ENCODE measurements around the gene PYDC2.

PYDC2 gene

DNA sequence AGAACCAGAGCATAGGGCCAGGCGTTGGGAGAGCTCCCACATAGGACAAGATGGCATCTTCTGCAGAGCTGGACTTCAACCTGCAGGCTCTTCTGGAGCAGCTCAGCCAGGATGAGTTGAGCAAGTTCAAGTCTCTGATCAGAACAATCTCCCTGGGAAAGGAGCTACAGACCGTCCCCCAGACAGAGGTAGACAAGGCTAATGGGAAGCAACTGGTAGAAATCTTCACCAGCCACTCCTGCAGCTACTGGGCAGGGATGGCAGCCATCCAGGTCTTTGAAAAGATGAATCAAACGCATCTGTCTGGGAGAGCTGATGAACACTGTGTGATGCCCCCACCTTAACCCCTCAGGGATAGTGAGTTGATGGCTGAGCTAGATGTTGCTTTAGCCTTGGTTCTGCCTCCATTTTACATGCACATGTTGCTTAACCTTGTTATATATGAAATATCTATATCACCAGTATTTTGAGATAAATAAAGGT, at the start of gene PYDC2:
PYDC2 (plus strand) TSS at position 51 of the 483 bp plus-strand sequence; CDS start at position 51, 0 bp downstream.
- no peak for DNase-seq (ENCODE audit: low read depth)

DNA sequence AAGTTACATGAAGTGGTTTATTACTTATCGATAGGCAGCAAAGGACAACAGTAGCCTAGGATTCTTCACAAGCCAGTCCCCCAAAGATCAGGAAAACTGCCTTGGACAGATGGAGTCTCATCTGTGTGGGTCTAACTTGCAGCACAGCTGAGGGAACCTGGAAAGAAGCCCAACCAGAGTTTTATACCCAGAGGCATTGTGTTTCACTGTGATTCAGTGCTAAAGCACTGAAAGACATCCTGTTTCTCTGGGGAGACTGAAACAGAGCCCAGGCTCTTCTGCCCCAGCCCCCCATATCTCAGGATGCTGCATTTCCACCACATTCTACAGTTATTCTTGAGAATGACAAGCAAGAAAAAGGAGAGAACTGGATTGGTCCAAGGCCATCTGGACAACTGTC, 48.2 kb upstream of the PYDC2 start:
- peak; percentile 89 for DNase-seq (ENCODE audit: low read depth)

DNA sequence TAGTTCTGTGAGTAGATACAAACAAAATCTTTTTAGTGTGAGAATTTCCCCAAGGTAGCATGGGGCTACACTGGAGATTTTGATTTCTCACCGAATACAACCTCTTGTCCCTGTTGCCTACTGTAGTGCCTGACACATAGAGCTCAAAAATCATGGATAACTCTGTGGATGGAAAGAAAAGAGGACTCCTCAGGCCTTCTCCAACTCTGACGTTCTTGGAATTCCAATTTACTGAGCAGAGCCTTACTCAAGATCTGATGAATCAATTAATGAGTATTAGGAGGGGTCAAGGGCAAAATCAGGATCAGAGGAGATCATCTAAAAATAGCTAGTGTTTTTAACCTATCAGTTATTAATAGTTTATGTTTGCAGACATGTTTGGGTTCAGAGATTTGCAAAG, 46.7 kb upstream of the PYDC2 start:
- no peak for DNase-seq (ENCODE audit: low read depth)

DNA sequence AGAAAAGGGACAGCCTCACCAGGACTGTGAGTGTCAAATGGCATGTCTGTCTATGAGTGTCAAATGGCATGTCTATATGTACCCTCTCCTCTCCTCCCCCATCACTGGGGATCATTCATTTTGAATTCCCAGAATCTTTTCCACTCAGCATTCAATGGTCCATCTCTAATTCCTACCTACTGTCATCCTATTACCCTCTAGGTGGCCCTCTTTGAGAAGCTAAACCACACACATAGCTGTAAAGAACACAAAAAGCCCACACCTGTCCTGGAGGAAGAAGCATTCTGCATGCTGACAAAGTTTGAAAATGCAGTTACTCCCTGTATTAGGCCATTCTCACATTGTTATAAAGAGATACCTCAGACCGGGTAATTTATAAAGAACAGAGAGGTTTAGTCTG, 46.2 kb upstream of the PYDC2 start:
- no peak for DNase-seq (ENCODE audit: low read depth)

DNA sequence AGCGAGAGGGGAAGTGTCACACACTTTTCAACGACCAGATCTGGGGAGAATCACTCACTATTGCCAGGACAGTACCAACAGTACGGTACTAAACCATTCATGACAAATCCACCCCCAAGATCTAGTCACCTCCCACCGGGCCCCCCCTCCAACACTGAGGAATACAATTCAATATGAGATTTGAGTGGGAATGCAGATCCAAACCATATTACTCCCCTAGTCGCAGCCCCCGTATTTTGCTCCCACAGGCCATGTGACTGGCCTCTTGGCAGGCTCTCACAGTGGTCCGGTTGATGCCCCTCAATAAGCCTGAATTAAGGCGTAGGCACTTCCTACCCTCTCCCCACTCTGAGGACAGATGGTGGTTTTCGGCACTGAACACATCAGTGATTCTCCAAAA, 45.4 kb upstream of the PYDC2 start:
- no peak for DNase-seq (ENCODE audit: low read depth)

DNA sequence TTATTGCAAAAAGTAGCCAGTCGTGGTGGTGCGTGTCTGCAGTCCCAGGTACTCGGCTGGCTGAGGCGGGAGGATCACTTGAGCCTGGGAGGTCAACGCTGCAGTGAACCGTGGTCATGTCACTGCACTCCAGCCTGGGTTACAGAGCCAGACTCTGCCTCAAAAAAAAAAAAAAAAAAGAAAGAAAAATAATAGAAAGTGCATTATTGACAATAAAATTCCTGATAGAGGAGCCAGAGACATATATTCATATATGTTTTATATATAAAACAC, 43.6 kb upstream of the PYDC2 start:
- DNase-seq (ENCODE audit: low read depth): no peak

DNA sequence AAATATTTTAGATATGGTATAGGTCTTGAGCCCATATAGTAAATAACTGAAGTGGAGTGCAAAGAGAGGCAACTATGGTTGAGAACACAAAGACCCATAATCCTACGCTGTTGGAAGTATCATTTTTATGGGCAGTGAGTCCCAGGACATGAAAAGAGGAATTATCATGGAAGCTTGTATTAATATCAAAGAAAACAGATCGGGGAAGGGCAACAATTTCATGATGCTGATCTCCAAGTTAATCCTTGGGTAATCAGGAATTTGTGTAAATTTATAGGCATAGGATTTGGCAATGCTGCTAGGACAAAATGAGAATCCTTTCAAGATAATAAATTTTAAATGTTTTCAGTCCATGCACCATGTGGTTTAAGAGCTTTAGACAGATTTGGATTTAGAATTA, 40.2 kb upstream of the PYDC2 start:
- no peak for DNase-seq (ENCODE audit: low read depth)

DNA sequence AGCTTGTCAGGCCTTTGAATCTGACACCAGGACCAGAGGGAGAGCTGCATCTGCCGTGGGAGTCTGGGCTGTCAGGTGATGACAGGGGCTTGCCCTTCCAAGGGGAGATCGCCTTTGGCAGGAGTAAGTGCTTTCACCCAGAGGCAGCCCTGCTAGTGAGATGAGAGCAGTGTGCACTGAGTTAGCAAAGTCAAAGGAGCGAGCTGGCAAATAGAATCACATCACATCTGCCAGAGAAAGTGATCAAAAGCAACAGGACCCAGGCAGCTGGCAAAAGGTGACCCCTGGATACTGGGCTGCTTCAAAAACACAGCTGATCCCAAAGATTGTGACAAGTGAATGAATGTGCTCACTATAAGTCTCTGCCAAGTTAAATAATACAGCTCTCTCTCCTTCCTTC, 36.1 kb upstream of the PYDC2 start:
- DNase-seq (ENCODE audit: low read depth): no peak

DNA sequence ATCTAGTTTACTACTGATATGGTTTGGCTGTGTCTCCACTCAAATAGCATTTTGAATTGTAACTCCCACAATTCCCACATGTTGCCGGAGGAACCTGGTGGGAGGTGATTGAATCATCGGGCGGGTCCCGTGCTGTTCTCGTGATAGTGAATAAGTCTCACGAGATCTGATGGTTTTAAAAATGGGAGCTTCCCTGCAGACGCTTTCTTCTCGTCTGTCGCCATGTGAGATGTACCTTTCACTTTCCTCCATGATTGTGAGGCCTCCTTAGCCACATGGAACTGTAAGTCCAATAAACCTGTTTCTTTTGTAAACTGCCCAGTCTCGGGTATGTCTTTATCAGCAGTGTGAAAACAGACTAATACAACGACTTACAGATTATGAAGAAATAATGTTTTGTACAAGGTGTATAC, 35.6 kb upstream of the PYDC2 start:
- no peak for DNase-seq (ENCODE audit: low read depth)

DNA sequence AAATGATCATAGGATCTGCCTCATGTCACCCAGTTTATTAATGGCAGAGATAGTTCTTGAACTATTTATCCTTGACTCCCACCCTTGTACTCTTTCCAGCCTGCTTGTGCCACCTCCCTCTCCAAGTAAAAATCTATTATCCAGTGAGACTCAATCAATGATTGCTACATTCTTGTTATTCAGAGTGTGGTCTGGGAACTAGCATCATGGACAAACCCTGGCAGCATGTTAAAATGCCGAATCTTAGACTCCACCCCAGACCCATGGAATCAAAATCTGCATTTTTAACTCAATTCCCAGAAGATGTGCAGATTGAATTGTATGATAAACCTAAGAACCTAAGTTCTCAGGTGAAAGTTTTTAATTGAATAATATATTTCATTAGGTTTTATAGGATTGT, 34.7 kb upstream of the PYDC2 start:
- no peak for DNase-seq (ENCODE audit: low read depth)

DNA sequence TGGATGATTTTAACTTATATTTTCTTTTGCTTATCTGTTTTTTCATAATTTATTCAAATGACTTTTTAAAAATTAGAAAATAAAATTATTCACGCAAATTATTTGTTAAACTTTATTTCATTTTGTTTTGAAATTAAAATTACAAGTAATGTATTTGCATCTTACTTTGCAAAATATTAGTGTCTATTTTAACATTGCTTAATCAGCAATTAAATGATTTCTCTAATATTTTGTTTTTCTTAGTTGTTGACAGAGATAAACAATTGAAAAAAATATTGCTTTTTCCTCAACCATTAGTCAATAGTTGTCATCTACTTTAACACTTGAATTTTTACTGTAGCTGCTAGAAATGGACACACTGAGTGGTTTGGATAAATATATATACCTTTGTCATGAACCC, 32.8 kb upstream of the PYDC2 start:
- no peak for DNase-seq (ENCODE audit: low read depth)

DNA sequence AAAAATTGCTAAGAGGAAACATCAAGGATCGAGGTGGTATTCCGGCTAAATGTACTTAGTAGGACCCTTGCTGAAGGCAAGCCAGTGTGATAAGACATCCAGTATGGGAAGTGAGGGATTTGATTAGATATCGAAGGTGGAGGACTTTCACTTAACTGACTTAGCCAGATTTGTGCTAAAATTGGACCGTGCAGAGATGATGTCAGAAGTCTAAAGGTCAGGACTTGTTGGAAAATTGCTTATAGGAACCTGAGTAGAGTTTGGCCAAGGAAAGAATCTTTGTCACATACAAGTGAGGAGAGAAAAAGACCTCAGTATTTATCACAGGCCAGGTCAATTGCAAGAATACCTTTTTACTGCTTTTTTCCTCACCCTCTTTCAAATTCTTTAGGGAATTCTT, 30.9 kb upstream of the PYDC2 start:
- no peak for DNase-seq (ENCODE audit: low read depth)

DNA sequence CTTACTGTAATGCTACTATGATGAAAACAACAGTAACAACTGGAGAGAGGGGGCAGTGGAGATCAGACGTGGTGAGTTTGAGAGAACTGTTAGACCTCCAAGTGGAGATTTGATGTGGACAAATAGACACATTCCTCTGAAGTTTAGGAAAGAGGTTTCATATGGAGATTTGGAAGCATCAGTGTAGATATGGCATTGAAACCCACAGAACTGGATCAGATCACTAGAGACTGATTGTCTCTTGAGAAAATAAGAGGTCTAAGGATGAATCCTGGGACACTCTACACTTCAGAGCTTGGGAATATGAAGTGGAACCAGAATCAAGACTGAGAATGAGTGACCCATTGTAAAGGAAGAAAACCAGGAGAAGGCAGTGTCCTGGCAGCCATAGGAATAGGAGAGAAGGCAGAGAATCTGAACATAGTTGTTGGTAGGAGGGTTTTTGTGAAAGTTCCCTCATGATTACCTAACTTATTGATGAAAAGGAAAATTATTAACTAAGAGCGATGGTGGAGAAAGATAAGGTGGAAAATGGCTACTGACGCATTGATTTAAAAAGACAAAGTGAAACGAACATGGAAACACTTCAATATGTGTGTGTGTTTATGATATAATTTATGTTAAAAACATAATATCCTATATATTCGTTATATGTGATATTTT, 29.7 kb upstream of the PYDC2 start:
- no peak for DNase-seq (ENCODE audit: low read depth)

DNA sequence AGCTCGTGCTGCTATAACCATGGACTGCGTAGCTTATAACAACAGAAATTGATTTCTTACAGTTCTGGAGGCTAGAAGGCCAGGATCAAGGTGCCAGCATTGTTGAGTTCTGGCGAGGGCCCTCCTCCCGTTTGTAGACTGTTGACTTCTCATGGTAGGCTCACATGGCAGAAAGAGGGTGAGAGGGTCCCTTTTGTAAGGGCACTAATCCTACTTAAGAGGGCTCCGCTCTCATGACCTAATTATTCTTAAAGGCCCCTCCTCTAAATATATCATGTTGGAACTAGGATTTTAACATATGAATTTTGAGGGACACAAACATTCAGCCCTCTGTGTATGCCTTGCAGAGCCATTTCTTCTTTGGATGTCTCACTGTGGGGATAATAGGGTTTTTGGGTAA, 28.8 kb upstream of the PYDC2 start:
- no peak for DNase-seq (ENCODE audit: low read depth)

DNA sequence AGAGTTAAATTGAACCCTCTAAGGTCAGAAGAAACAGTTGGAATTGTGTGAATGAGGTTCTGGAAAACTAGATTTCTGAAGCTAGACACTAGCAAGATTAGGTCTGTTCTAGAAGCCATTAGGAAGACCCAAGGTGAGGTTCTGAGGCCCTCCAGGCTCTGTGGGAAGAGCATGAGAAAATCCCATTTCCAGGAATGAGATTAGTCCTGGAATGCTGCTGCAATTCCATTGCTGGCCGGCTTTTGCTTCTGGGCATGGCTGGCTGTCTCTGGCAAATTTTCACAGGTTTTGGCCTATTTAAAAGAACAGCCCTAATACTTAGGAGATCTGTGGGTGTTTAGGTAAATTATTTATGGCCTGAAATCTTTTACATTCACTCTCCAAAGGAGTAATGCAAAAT, 26.9 kb upstream of the PYDC2 start:
- no peak for DNase-seq (ENCODE audit: low read depth)

DNA sequence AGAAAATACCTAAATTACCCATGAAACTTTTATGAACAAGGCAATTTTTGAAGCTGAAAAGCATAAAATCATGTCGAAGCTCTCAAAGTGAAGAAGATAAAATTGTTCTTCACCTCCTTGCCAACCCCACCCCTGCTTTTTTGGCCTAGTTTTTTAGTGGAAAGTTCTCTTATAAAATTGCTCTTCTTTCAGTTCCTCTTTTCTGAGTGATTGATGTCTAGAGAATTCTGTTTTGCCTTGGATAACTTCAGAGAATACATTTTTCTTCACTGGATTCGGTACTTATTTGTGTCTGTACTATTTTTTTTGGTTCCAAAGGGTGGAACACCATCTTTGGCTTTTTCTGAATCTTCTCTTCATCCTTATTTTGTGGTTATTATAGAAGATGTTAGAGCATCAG, 25.0 kb upstream of the PYDC2 start:
- no peak for DNase-seq (ENCODE audit: low read depth)

DNA sequence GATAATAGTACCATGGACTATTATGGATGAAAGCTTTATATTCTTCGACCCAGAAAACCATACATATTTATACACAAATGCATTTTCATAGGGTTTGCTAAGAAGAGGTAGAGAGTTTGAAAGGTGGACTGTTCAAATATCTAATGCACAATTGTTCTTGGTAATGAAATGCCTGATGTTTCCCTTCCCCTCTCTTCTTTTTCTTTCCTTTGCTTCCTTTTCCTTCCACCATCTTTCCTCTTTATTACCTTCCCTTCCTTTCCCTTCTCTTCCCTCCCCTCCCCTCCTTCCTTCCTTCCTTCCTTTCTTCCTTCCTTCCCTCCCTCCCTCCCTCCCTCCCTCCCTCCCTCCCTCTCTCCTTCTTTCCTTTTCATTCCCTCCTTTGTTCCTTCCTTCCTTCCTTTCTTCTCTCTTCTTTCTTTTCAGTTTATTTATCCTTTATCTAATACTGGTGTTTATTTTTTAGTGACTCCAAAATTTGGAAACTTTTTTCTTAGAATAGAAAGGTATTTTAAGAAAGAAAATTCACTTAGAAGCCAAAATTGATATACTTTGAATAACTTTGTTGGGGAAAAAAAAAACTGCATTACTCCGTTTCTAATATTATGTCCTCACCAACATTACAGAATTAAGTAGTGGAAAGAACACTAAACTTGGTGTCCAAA, 22.7 kb upstream of the PYDC2 start:
- DNase-seq (ENCODE audit: low read depth): no peak

DNA sequence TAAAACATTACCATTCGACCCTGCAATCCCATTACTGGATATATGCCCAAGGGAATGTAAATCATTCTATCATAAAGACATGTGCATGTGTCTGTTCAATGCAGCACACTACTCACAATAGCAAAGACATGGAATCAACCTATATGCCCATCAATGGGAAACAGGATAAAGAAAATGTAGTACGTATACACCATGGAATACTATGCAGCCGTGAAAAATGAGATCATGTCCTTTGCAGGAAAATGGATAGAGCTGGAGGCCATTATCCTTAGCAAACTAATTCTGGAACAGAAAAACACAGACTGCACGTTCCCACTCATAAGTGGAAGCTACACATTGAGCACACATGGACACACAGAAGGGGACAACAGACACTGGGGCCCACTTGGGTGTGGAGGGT, 20.4 kb upstream of the PYDC2 start:
- no peak for DNase-seq (ENCODE audit: low read depth)

DNA sequence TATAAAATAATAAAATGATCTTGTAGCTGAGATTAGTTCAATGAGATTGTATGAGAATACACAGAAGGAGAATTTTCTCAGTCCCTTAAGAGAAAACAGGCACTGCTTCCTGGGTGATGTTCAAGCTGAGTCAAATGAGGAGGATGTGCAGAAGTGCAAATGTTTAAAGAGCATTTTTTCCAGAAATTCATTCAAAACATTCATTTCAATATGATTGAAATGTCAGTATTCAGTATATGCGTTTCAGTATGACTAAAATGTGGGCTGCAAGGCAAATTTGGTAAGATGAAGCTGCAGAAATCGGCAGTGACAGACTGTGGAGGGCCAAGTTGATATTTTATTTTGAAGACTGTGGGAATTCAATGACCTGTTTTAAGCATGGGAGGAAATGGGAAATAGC, 19.3 kb upstream of the PYDC2 start:
- no peak for DNase-seq (ENCODE audit: low read depth)

DNA sequence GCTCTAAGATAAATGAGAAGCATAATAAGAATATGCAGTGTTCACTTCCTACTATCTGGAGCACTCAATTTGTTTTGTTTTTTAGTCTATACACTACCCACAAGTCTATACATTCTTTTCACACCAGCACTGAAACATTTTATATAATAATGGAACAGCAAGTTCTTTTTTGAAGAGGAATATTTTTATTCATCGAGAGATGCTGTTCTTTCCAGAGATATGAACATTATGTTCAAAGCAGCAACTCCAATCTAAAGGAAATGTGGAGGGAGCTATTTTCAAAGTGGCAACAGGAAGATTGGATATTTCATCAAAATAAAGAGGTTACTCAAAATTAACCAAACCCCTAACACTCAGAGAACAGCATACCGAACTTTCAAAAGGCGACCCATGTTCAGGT, 16.4 kb upstream of the PYDC2 start:
- DNase-seq (ENCODE audit: low read depth): no peak

DNA sequence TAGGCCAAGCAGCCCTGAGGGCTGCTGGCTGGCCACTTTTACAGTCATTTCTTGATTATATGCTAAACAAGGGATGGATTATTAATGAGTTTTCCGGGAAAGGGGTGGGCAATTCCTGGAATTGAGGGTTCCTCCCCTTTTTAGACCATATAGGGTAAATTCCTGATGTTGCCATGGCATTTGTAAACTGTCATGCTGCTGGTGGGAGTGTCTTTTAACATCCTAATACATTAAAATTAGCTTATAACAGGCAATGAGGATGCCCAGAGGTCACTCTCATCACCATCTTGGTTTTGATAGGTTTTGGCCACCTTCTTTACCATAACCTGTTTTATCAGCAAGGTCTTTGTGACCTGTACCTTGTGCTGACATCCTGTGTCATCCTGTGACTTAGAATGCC, 11.7 kb upstream of the PYDC2 start:
- no peak for DNase-seq (ENCODE audit: low read depth)

DNA sequence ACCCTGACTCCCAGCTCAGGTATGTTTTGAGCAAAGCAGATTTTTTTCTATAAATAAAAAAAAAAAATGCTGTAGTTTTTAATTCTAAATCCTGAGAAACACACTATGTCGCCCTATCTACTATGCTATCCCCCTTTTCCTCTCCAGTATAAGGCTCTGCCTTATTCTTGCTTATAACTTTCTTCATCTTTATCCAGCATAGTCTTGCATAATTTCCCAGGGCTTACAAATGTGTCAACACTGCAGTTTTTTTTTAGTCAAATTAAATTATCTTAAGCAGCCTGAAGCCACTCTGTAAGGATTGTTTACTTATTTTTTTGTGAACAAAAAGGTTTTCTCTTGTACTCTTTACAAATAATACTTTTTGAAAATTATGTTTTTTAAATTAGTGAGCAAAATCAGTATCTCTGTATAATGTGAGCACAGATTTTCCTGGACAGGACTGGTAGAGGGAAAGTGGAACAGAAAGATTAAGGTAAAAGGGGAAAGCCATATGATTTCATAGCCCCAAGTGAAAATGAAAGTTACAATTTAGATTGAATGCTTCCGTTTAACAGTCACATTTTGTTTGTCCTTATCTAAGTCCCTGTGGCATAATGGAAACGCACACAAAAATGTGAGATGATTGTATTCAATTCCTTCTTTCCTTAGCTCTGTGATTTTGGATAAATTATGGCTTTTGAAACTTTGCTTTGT, 5.6 kb upstream of the PYDC2 start:
- no peak for DNase-seq (ENCODE audit: low read depth)

DNA sequence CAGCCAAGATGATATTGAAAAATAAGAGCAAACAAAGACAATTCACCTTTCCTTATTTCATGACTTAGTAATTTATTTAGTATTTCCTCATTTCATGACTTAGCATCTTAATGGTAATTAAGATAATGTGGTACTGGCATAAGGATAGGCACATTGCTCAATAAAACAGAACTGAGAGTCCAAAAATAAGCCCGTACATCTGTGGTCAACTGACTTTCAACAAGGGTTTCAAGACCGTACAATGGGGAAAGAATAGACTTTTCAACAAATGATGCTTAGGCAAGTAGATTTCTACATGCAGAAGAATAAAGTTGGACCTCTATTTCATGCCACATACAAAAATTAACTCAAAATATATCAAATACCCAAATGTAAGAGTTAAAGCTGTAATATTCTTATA, 603 bp upstream of the PYDC2 start:
- no peak for DNase-seq (ENCODE audit: low read depth)

DNA sequence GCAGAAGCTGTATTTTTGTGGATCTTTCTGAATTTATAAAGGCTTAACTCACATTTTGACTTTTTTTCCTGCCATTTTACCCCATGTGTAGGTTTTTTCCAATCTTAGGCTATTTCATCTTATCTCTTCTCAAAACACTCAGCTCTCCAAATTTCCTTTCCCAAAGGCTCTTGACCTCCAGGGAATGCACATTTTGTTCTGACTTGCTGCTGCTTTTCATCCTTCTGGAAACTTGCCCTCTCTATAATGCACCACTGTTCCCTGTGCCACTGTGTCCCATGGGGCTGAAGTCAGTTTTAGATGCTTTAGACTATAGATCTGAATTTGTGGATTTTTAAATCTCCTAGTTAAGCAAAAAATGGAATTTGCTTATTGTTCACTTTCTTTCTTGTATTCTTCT, 9.1 kb downstream of the PYDC2 start:
- no peak for DNase-seq (ENCODE audit: low read depth)
